Activated CD8-positive, alpha-beta memory T cell treated with anti-CD3 and anti-CD28 coated beads, Interleukin-2, amount 50 U/mL, for 24 hours (primary cell): ENCODE data around the gene KPNA6.

ENCODE experiments used
- DNase-seq: peaks from one replicate; pipeline ENCODE4 v3.0.0-alpha.2; 2020; ENCODE audit errors: extremely low read depth

Gene KPNA6

GRCh38 chr1:32216566-32216965 lies 108.7 kb downstream of the KPNA6 start:
- no peak for DNase-seq

DNA sequence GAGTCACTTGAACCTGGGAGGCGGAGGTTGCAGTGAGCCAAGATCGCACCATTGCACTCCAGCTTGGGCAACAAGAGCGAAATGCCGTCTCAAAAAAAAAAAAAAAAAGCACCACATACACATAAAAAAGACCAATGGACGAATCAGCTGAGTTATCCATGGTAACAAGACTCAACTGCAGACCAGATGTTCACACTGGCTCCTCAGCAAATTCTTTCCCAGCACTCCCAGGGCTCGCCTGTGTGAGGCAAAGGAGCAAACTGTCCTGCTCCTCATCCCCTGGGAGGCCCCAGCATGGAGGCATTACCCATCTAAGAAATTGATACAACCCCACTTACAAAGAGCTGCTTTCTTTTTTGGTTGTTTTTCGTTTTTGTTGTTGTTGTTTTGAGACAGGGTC lies 111.2 kb downstream of the KPNA6 start:
- no peak for DNase-seq

GRCh38 chr1:32220746-32221580 lies 113.1 kb downstream of the KPNA6 start:
- DNase-seq, result no peak

GRCh38 chr1:32221581-32221979 lies 113.7 kb downstream of the KPNA6 start:
- no peak for DNase-seq

- peak; percentile 82 for DNase-seq
Observed at GRCh38 chr1:32221980-32222755, 114.3 kb downstream of the KPNA6 start, which contains the start of the genes EIF3I and TMEM234. EIF3I (plus strand) TSS chr1:32222407; CDS start chr1:32222442, 35 bp downstream. TMEM234 (minus strand) TSS chr1:32222353; CDS start chr1:32222322, 31 bp downstream.

DNA sequence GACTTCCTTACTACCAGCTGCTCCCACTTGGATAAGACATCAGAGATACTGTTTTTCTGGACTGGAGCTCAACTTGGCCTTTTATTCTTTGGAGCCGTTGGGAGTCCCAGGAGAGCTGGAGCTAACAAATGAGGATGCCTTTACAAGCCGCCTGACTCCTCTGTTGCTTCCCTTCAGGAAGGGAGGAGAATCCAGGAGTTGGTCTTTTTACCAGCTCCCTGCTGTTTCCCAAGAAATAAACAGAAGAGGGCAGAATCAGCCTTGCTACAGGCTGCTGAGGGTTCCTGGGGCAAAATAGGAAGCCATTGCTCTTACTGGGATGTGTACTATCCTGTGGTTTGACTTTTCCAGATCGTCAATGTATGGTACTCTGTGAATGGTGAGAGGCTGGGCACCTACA lies 115.8 kb downstream of the KPNA6 start:
- no peak for DNase-seq

- no peak for DNase-seq
Observed at GRCh38 chr1:32224285-32224684, 116.4 kb downstream of the KPNA6 start.
